Neural progenitor cell (in vitro differentiated cells): Measurements from ENCODE around the gene CFAP74.

Source experiments
- CTCF ChIP-seq: fragments of 200-600 bp; sonication (generic); IDR thresholded peaks from 2 replicates; pipeline ENCODE4 v1.5.1; 2017; ENCODE audit warnings: antibody characterized with exemption, mild to moderate bottlenecking
- EZH2 ChIP-seq: fragments of 200-600 bp; sonication (generic); IDR thresholded peaks from 2 replicates; pipeline ENCODE4 v1.6.1; 2017; ENCODE audit warnings: antibody characterized with exemption, mild to moderate bottlenecking, moderate library complexity
- EZH2phosphoT487 ChIP-seq: fragments of 200-600 bp; sonication (generic); IDR thresholded peaks from 2 replicates; pipeline ENCODE4 v1.6.1; 2017; ENCODE audit warnings: antibody characterized with exemption

- TF ChIP-seq CTCF, result no peak
- TF ChIP-seq EZH2, result no peak
- TF ChIP-seq EZH2phosphoT487, result no peak
Observed at GRCh38 chr1:1967151-1967550, 36.4 kb downstream of the CFAP74 start.
